GM10266 (cell line): ENCODE results near the gene ANG.

Experiments
- DNase-seq: peaks from one replicate; pipeline ENCODE4 v3.0.0; 2012; ENCODE audit errors: extremely low spot score
- CTCF ChIP-seq: IDR thresholded peaks from 2 replicates; pipeline ENCODE4 v1.5.1; 2012; ENCODE audit warnings: mild to moderate bottlenecking, low read depth; ENCODE audit not compliant: control insufficient read depth, insufficient read depth; ENCODE audit errors: missing control alignments

ANG gene

GRCh38 chr14:20683125-20683890 is 5.3 kb upstream of the ANG start:
- peak; percentile 40 for DNase-seq
- no peak for TF ChIP-seq CTCF

GRCh38 chr14:20683891-20684661 is 4.5 kb upstream of the ANG start, which contains the start of gene RNASE4:
Gene RNASE4, plus strand, starts transcription at chr14:20684560. Its CDS starts 14,812 bp downstream, at chr14:20699372.
- peak; percentile 64 for DNase-seq
- no peak for TF ChIP-seq CTCF

GRCh38 chr14:20684662-20685456 is 3.7 kb upstream of the ANG start:
- DNase-seq, result no peak
- no peak for TF ChIP-seq CTCF

- DNase-seq, result no peak
- no peak for TF ChIP-seq CTCF
Observed at GRCh38 chr14:20686386-20687143, 2.0 kb upstream of the ANG start.

GRCh38 chr14:20687362-20688166 is 1.0 kb upstream of the ANG start:
- no peak for TF ChIP-seq CTCF
- no peak for DNase-seq

GRCh38 chr14:20690848-20691640 is 2.5 kb downstream of the ANG start:
- TF ChIP-seq CTCF, result peak; percentile 81
- DNase-seq, result peak; percentile 66
